Measurements from ENCODE around the gene CKAP2L.

CKAP2L gene

GRCh38 chr2:112703684-112704083 is 60.7 kb downstream of the CKAP2L start:
- no peak for DNase-seq

- no peak for DNase-seq
Measured at GRCh38 chr2:112701052-112701451, 63.4 kb downstream of the CKAP2L start.

GRCh38 chr2:112699984-112700667 is 64.3 kb downstream of the CKAP2L start:
- DNase-seq = peak; percentile 30

- DNase-seq = no peak
Measured at GRCh38 chr2:112698834-112699515, 65.4 kb downstream of the CKAP2L start.

GRCh38 chr2:112694182-112694581 is 70.2 kb downstream of the CKAP2L start:
- DNase-seq = no peak

- DNase-seq = no peak
Measured at GRCh38 chr2:112693596-112693995, 70.8 kb downstream of the CKAP2L start.

- DNase-seq = no peak
Measured at GRCh38 chr2:112692918-112693317, 71.5 kb downstream of the CKAP2L start.

GRCh38 chr2:112692495-112692911 is 71.9 kb downstream of the CKAP2L start:
- DNase-seq = peak; percentile 26

GRCh38 chr2:112691881-112692281 is 72.5 kb downstream of the CKAP2L start:
- DNase-seq = no peak

GRCh38 chr2:112690853-112691401 is 73.5 kb downstream of the CKAP2L start:
- DNase-seq = peak; percentile 42

GRCh38 chr2:112688086-112688880 is 76.1 kb downstream of the CKAP2L start:
- DNase-seq = no peak

- no peak for DNase-seq
Measured at GRCh38 chr2:112687522-112687921, 76.9 kb downstream of the CKAP2L start.

Measured in SIG-M5 (cell line).